A549 (cell line): ENCODE data around the gene CACNA1C. TPM values are rescaled to one million over a fixed set of nuclear protein-coding genes. Genes with fewer than 3 reads are reported as not detected.

ENCODE experiments used
- ATAC-seq, 2 experiments: fragments of 200-7000 bp in 1 of 2; fragments of >200 bp in 1 of 2; cut with Nextera tagmentation in 1 of 2; cut with Tn5 transposase in 1 of 2; 3 replicates each; pipeline versions ENCODE4 v1.8.0 to v1.9.1; 2018 to 2020; ENCODE audit warnings: mild to moderate bottlenecking in 1 of 2, moderate library complexity in 1 of 2
- CTCF ChIA-PET: fragments of 300-600 bp; sonication (Branson Sonifier 250); formaldehyde crosslinking; extraction: SDS; loops from one replicate; lab custom pipeline; 2021; ENCODE audit warnings: antibody characterized with exemption, inconsistent platforms; lab: Yijun Ruan, JAX
- POLR2A ChIA-PET: fragments of 350-600 bp; formaldehyde crosslinking; extraction: SDS; loops from one replicate; lab custom pipeline; 2021; ENCODE audit warnings: antibody characterized with exemption, inconsistent platforms; lab: Yijun Ruan, JAX
- DNase-seq, 2 experiments: peaks; one replicate each; pipeline versions ENCODE4 v3.0.0 to v3.0.0-alpha.2; 2011 to 2016; ENCODE audit warnings: low read depth in 1 of 2, low spot score in 1 of 2
- FAIRE-seq: peaks from 2 replicates; lab custom pipeline; 2011; peaks lifted over from hg19 to GRCh38; lab: Jason Lieb, UNC
- H3K27ac ChIP-seq, 2 experiments: fragments of >200 bp; sonication (Bioruptor Twin); formaldehyde crosslinking; 3 replicates each; pipeline ENCODE4 v1.5.1; 2016 to 2017
- H3K4me1 ChIP-seq: fragments of >200 bp; sonication (Bioruptor Twin); formaldehyde crosslinking; 3 replicates; pipeline ENCODE4 v1.6.1; 2016
- H3K4me2 ChIP-seq: fragments of >200 bp; sonication (Bioruptor Twin); formaldehyde crosslinking; 3 replicates; pipeline ENCODE4 v1.6.1; 2016
- H3K4me3 ChIP-seq: fragments of >200 bp; sonication (Bioruptor Twin); formaldehyde crosslinking; 3 replicates; pipeline ENCODE4 v1.5.1; 2016
- H3K9me3 ChIP-seq: fragments of >200 bp; sonication (Bioruptor Twin); formaldehyde crosslinking; 3 replicates; pipeline ENCODE4 v1.6.1; 2016
- ATOH8 ChIP-seq: fragments of 250-450 bp; sonication (Bioruptor Pico); IDR thresholded peaks from 2 replicates; pipeline ENCODE4 v1.5.0; 2020; ENCODE audit warnings: low read depth, mild to moderate bottlenecking, moderate library complexity
- CEBPB ChIP-seq, 2 experiments: fragments of >200 bp in 1 of 2; sonication (Bioruptor Twin) in 1 of 2; formaldehyde crosslinking in 1 of 2; IDR thresholded peaks; 2 replicates each; pipeline ENCODE4 v1.6.1; 2012 to 2016
- EHMT2 ChIP-seq: fragments of 200-600 bp; sonication (generic); IDR thresholded peaks from 2 replicates; pipeline ENCODE4 v1.6.1; 2016; ENCODE audit warnings: antibody characterized with exemption, low read depth, mild to moderate bottlenecking, moderate library complexity
- ELK1 ChIP-seq: fragments of 150-350 bp; IDR thresholded peaks from 2 replicates; pipeline ENCODE4 v1.6.1; 2014; ENCODE audit warnings: low read depth, mild to moderate bottlenecking, low read length
- FOSL2 ChIP-seq, 2 experiments: fragments of 450-650 bp in 1 of 2; fragments of >200 bp in 1 of 2; sonication (Bioruptor Twin) in 1 of 2; formaldehyde crosslinking; IDR thresholded peaks; 2 replicates each; pipeline versions ENCODE4 v1.5.0 to v1.6.1; 2016 to 2020; ENCODE audit warnings: mild to moderate bottlenecking in 1 of 2, moderate library complexity in 1 of 2
- FOXS1 ChIP-seq: fragments of 250-450 bp; sonication (Bioruptor Pico); IDR thresholded peaks from 2 replicates; pipeline ENCODE4 v1.5.0; 2020; ENCODE audit warnings: mild to moderate bottlenecking, moderate library complexity
- HDAC2 ChIP-seq: fragments of 200-600 bp; sonication (generic); IDR thresholded peaks from 2 replicates; pipeline ENCODE4 v1.6.1; 2016
- HES2 ChIP-seq: fragments of >200 bp; sonication (Bioruptor Twin); formaldehyde crosslinking; IDR thresholded peaks from 2 replicates; pipeline ENCODE4 v1.6.1; 2016
- HEYL ChIP-seq: fragments of 250-450 bp; sonication (Bioruptor Pico); IDR thresholded peaks from 2 replicates; pipeline ENCODE4 v1.8.0; 2021; ENCODE audit warnings: mild to moderate bottlenecking, moderate library complexity
- HOXB5 ChIP-seq: fragments of 250-450 bp; sonication (Bioruptor Pico); IDR thresholded peaks from 2 replicates; pipeline ENCODE4 v1.5.0; 2020; ENCODE audit warnings: mild to moderate bottlenecking, moderate library complexity
- JUNB ChIP-seq: fragments of >200 bp; sonication (Bioruptor Twin); formaldehyde crosslinking; IDR thresholded peaks from 2 replicates; pipeline ENCODE4 v1.6.1; 2016
- KDM1A ChIP-seq: fragments of 200-600 bp; sonication (generic); IDR thresholded peaks from 2 replicates; pipeline ENCODE4 v1.6.1; 2016; ENCODE audit warnings: low read depth, mild to moderate bottlenecking
- MAFK ChIP-seq: fragments of 450-650 bp; IDR thresholded peaks from 2 replicates; pipeline ENCODE4 v1.6.1; 2014; ENCODE audit not compliant: partially characterized antibody
- MAZ ChIP-seq: fragments of 150-350 bp; IDR thresholded peaks from 2 replicates; pipeline ENCODE4 v1.6.1; 2014; ENCODE audit warnings: antibody characterized with exemption, low read depth, low read length, borderline replicate concordance
- MYC ChIP-seq: IDR thresholded peaks from 2 replicates; pipeline ENCODE4 v1.6.1; 2012; ENCODE audit warnings: mild to moderate bottlenecking, inconsistent platforms, low read length, improper control_type of control experiment, borderline replicate concordance
- NPAS2 ChIP-seq: fragments of 250-450 bp; sonication (Bioruptor Pico); IDR thresholded peaks from 2 replicates; pipeline ENCODE4 v1.8.0; 2022; ENCODE audit warnings: mild to moderate bottlenecking, moderate library complexity, borderline replicate concordance
- PHF8 ChIP-seq: fragments of 200-600 bp; sonication (generic); IDR thresholded peaks from 2 replicates; pipeline ENCODE4 v1.6.1; 2016; ENCODE audit warnings: low read depth, mild to moderate bottlenecking, antibody characterized with exemption, moderate library complexity, borderline replicate concordance
- POLR2A ChIP-seq: IDR thresholded peaks from 2 replicates; pipeline ENCODE4 v1.6.1; 2012; ENCODE audit warnings: mild to moderate bottlenecking, low read length
- POLR2AphosphoS2 ChIP-seq: conservative IDR thresholded peaks from 2 replicates; pipeline ENCODE4 v1.6.1; 2012; ENCODE audit warnings: low read length, improper control_type of control experiment, inconsistent platforms
- REST ChIP-seq: fragments of 200-600 bp; sonication (generic); IDR thresholded peaks from 2 replicates; pipeline ENCODE4 v1.6.1; 2016; ENCODE audit warnings: antibody characterized with exemption, mild to moderate bottlenecking, moderate library complexity
- RFX5 ChIP-seq: fragments of 450-650 bp; IDR thresholded peaks from 2 replicates; pipeline ENCODE4 v1.7.1; 2014; ENCODE audit warnings: antibody characterized with exemption, mild to moderate bottlenecking, moderate library complexity
- RNF2 ChIP-seq: fragments of 200-600 bp; sonication (generic); IDR thresholded peaks from 2 replicates; pipeline ENCODE4 v1.6.1; 2016; ENCODE audit warnings: low read depth, mild to moderate bottlenecking, antibody characterized with exemption, moderate library complexity, borderline replicate concordance
- ZNF302 ChIP-seq: fragments of 250-450 bp; sonication (Bioruptor Pico); IDR thresholded peaks from 2 replicates; pipeline ENCODE4 v1.9.0; 2021; ENCODE audit warnings: inconsistent platforms, mild to moderate bottlenecking, moderate library complexity
- WGBS: methylation state at CpG from one replicate; pipeline ENCODE4 v1.1.6; 2017; ENCODE audit errors: missing lambda C conversion rate; 5-methylcytosine and 5-hydroxymethylcytosine counted together
- polyA plus RNA-seq, 4 experiments: library from polyadenylated mRNA; depleted of rRNA in 3 of 4; stranded (reverse); fragments of >200 nt; fragmentation: RNase III in 1 of 4; extraction: RNeasy Plus Mini Kit Qiagen cat#74134 plus additional on column Dnase treatment in 1 of 4; gene quantifications; 2 replicates in 3 of 4; 3 replicates in 1 of 4; pipeline ENCODE4 v1.2.3, GENCODE V29; 2011 to 2017

Gene CACNA1C
- polyA plus RNA-seq, 2 of the 4 experiments (the other 2 are of a cell fraction): not detected

GRCh38 chr12:2688381-2688931 lies 635.7 kb downstream of the CACNA1C start:
- DNase-seq: no peak
- ChIA-PET POLR2A (no interaction called here), CTCF (interaction anchor here (1.8 to 2.2 kb wide), 2 partner anchors 12 to 96 kb away, joined by 5 read pairs; no protein-coding TSS in a partner anchor)
- FAIRE-seq: no peak
- no peak overlapping the region for H3K27ac ChIP-seq
- H3K4me2 ChIP-seq: no peak overlapping the region
- 47% methylated on average over 13 of the region's 20 CpGs for WGBS
- H3K9me3 ChIP-seq: no peaks in the 10 kb centered on the region
- no peak overlapping the region for H3K4me3 ChIP-seq
- peaks cover 7% of the 10 kb centered on the region; the same call in 1 of the 3 replicates for H3K4me1 ChIP-seq
- no peak for TF ChIP-seq NPAS2 (CRISPR knock-in tag)
- no peak for TF ChIP-seq JUNB
- TF ChIP-seq ELK1: no peak
- no peak for TF ChIP-seq HDAC2
- no peak for TF ChIP-seq POLR2AphosphoS2
- TF ChIP-seq HES2: no peak
- TF ChIP-seq KDM1A: no peak
- ATAC-seq: no peak

- WGBS: 36% methylated on average over 9 of the region's 9 CpGs
- no peak overlapping the region for H3K4me2 ChIP-seq
- POLR2A ChIA-PET: no interaction called here
- H3K27ac ChIP-seq: no peak overlapping the region
- DNase-seq (no peak), ATAC-seq (no peak), FAIRE-seq (no peak)
- H3K4me1 ChIP-seq: peaks cover 7% of the 10 kb centered on the region; the same call in 1 of the 3 replicates
- CTCF ChIA-PET: interaction anchor here (1.0 to 2.2 kb wide), 3 partner anchors 13 to 106 kb away, joined by 3 to 5 read pairs (median 3); no protein-coding TSS in a partner anchor
- TF ChIP-seq CEBPB (IDR thresholded peaks at IDR 0.05): no peak
- no peak for TF ChIP-seq POLR2AphosphoS2
- TF ChIP-seq POLR2A: no peak
- TF ChIP-seq RFX5: no peak
- TF ChIP-seq KDM1A: no peak
- TF ChIP-seq FOXS1 (CRISPR knock-in tag): no peak
- TF ChIP-seq JUNB: no peak
- no peak overlapping the region for H3K4me3 ChIP-seq
- H3K9me3 ChIP-seq: no peaks in the 10 kb centered on the region
These were observed 636.6 kb downstream of the CACNA1C start for GRCh38 chr12:2689393-2689792.

GRCh38 chr12:2689879-2690278 lies 637.1 kb downstream of the CACNA1C start:
- FAIRE-seq: no peak
- CTCF ChIA-PET: interaction anchor here (1.0 to 2.2 kb wide), 3 partner anchors 13 to 107 kb away, joined by 3 to 5 read pairs (median 3); no protein-coding TSS in a partner anchor

GRCh38 chr12:2690348-2691005 lies 637.7 kb downstream of the CACNA1C start:
- peak overlapping the region; percentile 96 for H3K4me2 ChIP-seq
- ATAC-seq (no peak), DNase-seq (no peak), FAIRE-seq (no peak)
- CTCF ChIA-PET: interaction anchor here (0.8 to 2.2 kb wide), 6 partner anchors 10 to 94 kb away, joined by 3 to 6 read pairs (median 4); no protein-coding TSS in a partner anchor
- no peak overlapping the region for H3K27ac ChIP-seq
- POLR2A ChIA-PET: no interaction called here
- H3K4me3 ChIP-seq: peak overlapping the region; percentile 45; the same call in 2 of the 3 replicates
- H3K9me3 ChIP-seq: no peaks in the 10 kb centered on the region
- WGBS: 61% methylated on average over 14 of the region's 14 CpGs
- H3K4me1 ChIP-seq: peaks cover 7% of the 10 kb centered on the region; the same call in 1 of the 3 replicates
- TF ChIP-seq MAZ (no peak), ZNF302 (CRISPR knock-in tag) (no peak), RNF2 (no peak), KDM1A (no peak), MAFK (no peak), HOXB5 (CRISPR knock-in tag) (no peak), HEYL (no peak), EHMT2 (no peak), REST (no peak), MYC (no peak), PHF8 (no peak), ATOH8 (CRISPR knock-in tag) (no peak)

More at GRCh38 chr12:2689879-2690278, 637.1 kb downstream of the CACNA1C start:
- H3K4me1 ChIP-seq: peaks cover 7% of the 10 kb centered on the region; the same call in 1 of the 3 replicates
- no peak overlapping the region for H3K4me3 ChIP-seq
- H3K9me3 ChIP-seq: no peaks in the 10 kb centered on the region
- ATAC-seq: no peak
- TF ChIP-seq FOSL2 (IDR thresholded peaks at IDR 0.05) (no peak), FOSL2 (CRISPR knock-in tag; IDR thresholded peaks at IDR 0.05) (no peak), POLR2AphosphoS2 (no peak), ZNF302 (CRISPR knock-in tag) (no peak)
- no peak for DNase-seq
- WGBS: 48% methylated on average over 8 of the region's 8 CpGs
- POLR2A ChIA-PET: no interaction called here
- no peak overlapping the region for H3K4me2 ChIP-seq
- no peak overlapping the region for H3K27ac ChIP-seq
